Fibroblast of skin of back (primary cell): ENCODE results near the gene ISG20L2.

ENCODE experiments used
- DNase-seq: peaks from one replicate; pipeline ENCODE4 v3.0.0-alpha.2; 2013

The ISG20L2 gene

GRCh38 chr1:156706657-156707416, 21.7 kb downstream of the ISG20L2 start:
- DNase-seq: peak; percentile 57

GRCh38 chr1:156705918-156706656, 22.5 kb downstream of the ISG20L2 start:
- DNase-seq: peak; percentile 43

GRCh38 chr1:156705321-156705917, 23.1 kb downstream of the ISG20L2 start, which contains the start of gene CRABP2:
CRABP2 (minus strand) TSS chr1:156705583; CDS start chr1:156705446, 137 bp downstream.
- DNase-seq: no peak

DNA sequence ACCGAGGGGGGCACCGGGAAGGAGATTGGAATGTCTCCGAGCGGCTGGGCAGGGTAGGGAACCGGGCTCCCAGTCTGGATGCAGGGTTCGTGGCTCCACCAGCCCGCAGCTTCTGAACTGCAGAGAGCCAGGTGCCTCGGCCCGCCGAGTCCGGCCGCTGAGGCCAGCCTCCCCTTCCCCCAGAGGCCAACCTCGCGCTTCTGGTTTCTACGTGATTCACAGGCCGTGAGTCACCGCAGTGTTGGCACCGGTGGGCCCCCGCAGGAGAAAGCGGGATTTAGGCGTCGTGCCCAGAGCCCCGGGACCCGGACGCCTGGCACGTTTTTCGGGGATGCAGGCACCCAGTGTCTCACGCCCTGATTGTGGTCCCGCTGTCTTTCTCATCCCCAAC, 23.6 kb downstream of the ISG20L2 start:
- DNase-seq: peak; percentile 75

GRCh38 chr1:156704166-156704711, 24.3 kb downstream of the ISG20L2 start:
- DNase-seq: no peak

- peak; percentile 50 for DNase-seq
These were observed 24.8 kb downstream of the ISG20L2 start for GRCh38 chr1:156703741-156704140.

- no peak for DNase-seq
These were observed 25.2 kb downstream of the ISG20L2 start for GRCh38 chr1:156703336-156703735.

DNA sequence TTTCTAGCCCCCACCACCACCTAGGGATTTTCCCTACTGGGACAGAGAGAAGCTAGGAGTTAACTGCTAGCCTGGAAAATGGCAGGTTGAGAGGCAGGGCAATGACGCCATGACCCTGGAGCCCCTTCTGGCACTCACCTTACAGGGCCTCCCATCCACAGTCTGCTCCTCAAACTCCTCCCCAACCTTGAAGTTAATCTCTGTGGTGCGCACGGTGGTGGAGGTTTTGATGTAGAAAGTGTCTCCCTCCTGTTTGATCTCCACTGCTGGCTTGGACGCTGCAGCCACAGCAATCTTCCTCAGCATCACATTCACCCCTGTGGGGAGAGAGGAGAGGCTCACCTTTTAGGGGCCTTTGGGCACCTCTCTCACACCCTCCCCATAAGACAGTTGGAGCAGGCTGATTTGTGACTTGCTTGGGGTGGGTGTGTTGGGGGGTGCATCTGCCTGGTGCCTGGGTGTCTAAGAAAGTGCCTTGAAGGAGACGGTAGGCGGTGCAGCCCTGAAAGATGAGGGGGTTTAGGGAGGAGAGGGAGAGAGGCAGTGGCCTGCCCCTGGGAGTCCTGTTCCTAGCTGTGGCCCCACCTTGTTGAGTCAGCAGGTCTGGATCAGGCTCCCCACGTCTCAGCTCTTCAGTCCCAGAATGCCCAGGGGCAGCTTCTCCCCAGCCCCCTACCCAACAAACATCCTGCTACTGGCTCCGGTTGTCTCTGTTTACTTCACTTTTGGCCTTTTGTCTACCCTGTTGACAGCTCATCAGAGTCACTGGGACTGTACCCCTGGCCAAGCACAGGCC, 27.6 kb downstream of the ISG20L2 start:
- DNase-seq: no peak

DNA sequence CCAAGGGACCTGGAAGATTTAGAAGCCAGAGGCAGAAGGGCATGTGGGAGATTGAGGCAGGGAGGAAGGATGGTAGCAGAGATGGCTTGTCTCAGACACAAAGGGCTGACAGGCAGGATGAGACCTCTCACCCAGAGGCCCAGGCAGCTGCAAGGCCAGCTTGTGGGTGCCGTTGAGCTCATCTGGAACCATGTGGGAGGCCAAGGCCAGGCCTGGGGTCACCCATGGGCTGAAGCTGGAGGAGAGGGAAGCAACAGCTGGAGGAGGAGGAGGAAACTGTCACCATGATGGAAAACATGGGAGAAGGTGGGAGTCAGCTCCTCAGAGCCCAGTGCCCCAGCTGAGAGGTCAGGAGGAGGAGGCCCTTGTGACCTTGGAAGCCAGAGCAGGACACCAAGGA, 29.6 kb downstream of the ISG20L2 start:
- no peak for DNase-seq

GRCh38 chr1:156697481-156697880, 31.1 kb downstream of the ISG20L2 start:
- DNase-seq: no peak

GRCh38 chr1:156696755-156697154, 31.8 kb downstream of the ISG20L2 start:
- no peak for DNase-seq

DNA sequence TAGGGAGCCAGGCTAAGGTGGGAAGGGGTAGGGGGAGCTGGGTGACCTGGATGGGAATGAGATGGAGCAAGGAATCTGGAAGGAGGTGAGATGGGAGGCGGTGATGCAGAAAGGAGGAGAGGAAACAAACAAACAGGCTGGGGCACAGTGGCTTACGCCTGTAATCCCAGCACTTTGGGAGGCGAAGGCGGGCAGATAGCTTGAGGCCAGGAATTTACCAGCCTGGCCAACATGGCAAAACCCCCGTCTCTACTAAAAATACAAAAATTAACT, 33.9 kb downstream of the ISG20L2 start:
- no peak for DNase-seq

DNA sequence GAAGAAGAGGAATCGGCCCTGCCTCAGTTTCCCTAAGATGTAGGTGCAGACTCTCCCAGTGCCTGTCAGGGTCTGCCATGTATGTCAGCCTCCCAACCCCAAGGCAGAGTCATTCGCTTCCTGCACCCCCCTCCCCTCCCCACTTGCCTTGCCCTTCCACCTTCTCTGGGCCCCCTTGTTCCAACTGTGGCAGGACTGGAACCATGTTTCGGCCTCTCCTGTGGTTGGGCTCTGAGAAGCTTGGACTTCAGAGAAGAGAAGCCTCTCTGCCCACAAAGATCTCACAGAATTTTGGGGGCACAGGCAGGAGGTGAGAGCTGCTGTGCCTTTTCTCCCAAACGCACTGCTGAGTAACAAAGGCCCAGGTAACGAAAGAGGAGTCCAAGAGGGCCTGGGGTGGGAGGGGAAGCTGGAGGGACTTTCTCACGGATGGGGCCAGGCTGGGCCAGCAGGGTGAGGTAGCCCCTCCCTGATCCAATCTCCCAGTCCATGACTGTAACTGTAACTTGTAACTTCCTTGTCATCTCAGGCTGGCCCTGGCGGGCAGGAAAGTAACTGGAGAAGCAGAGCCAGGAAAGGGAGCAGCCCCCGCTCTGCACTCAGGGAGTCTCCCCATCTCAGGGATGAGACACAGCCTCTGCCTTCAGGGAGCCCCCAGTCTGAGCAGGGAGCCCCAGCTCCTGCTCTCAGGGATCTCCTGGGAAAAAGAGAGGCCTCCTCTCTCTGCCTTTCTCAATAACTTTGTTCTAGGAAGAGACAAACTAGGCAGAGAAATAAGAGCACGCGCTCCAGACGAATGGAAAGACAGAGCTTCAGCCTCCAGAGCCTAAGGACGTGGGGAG, 34.5 kb downstream of the ISG20L2 start:
- no peak for DNase-seq

GRCh38 chr1:156692925-156693847, 35.4 kb downstream of the ISG20L2 start:
- DNase-seq: no peak

DNA sequence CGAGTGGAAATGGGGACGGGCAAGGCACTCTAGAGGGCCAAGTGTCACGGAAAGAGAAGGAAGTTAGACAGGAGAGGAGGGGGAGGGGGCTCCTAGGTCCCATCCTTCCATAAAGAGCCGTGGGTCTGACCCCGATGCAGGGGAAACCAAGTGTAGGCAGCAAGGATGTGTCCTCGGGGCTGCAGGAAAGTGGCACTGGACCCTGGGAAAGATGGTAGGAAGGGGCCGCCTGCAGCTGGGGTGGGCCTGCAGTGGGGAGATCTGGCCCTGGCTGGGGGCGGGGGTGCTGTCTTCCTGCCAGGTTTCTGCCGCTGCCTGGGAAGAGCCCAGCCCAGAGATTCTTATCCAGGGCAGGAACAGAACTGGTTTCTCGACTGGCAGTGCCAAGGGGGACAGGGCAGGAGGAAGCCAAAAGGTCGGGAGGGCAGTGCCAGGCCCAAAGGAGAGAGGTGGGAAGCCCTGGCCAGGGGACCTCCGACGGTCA, 36.1 kb downstream of the ISG20L2 start:
- DNase-seq: no peak

DNA sequence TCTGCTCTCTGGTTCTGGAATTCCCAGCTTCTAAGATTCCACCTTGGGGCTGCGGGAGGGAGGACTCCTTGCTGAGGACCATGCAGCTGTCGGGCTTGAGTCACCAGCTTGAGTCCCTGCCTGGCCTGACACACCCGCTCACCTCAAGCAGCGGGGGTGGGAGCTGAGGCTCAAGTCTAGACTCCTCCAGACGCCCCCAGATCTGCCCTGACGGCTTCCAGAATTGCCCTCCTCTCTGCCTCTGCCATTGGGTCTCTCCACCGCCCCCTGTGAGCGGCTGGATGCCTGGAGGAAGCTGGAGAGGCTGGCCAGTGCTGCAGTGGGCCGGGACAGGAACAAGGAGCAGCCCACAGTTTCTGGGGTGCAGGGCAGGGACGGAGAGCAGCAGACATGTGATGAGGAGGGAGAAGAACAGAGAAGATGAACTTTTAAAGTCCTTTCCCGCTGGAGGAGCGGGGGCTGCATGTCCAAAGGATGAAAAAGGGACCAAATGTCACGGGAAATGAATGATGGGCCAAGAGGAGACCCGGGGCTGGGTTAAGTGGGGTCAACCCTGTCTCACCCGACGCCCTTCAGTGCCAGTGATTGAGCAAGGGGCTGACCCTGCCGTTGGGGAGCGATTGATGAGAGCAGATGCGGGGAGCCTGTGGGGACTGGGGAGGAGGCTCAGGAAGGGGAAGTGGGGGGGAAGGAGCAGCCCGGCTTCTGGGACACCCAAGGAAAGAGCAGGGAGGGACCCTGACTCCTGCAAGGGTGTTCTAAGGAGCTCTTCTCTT, 36.7 kb downstream of the ISG20L2 start:
- DNase-seq: no peak

- DNase-seq: no peak
These were observed 37.4 kb downstream of the ISG20L2 start for GRCh38 chr1:156691191-156691590.

DNA sequence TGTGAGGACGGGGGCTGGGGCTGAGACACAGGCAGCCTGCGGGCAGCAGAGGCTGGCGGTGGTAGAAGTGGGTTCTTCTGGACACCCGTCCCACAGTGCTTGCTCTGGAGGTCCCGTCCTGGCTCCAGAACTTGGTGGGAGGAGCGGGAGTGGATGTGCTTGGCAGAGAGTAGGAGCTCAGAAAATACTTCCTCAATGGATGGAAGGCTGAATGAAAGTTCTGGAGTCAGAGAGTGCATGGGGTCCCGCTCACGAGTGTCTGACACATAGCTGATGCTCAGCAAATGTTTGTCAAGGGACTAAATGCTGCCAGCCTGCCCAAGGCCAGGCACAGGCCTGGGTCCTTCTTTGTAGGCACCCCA, 37.9 kb downstream of the ISG20L2 start:
- no peak for DNase-seq

GRCh38 chr1:156689953-156690674, 38.5 kb downstream of the ISG20L2 start:
- DNase-seq: no peak
